IPS-18a (cell line): ENCODE results near the gene RBFA.

Experiments
- H3K27ac ChIP-seq: one replicate; pipeline ENCODE4 v1.5.1; 2013; ENCODE audit warnings: low read length
- H3K27me3 ChIP-seq: one replicate; pipeline ENCODE4 v1.6.1; 2013; ENCODE audit warnings: mild to moderate bottlenecking, low read length; ENCODE audit not compliant: control insufficient read depth, insufficient read depth
- H3K36me3 ChIP-seq: one replicate; pipeline ENCODE4 v1.6.1; 2013; ENCODE audit warnings: low read depth, low read length; ENCODE audit not compliant: control insufficient read depth
- H3K4me1 ChIP-seq: one replicate; pipeline ENCODE4 v1.6.1; 2013; ENCODE audit warnings: low read depth, low read length; ENCODE audit not compliant: control insufficient read depth
- H3K4me3 ChIP-seq: one replicate; pipeline ENCODE4 v1.5.1; 2013; ENCODE audit warnings: low read length
- H3K9ac ChIP-seq: one replicate; pipeline ENCODE4 v1.6.1; 2013; ENCODE audit warnings: mild to moderate bottlenecking, low read length, moderate library complexity
- H3K9me3 ChIP-seq: one replicate; pipeline ENCODE4 v1.6.1; 2013; ENCODE audit warnings: low read depth, low read length; ENCODE audit not compliant: control insufficient read depth

The RBFA gene

GRCh38 chr18:80076379-80076778 is 42.1 kb downstream of the RBFA start:
- peaks cover 3% of the 10 kb centered on the region for H3K9me3 ChIP-seq
- no peaks in the 10 kb centered on the region for H3K4me1 ChIP-seq
- H3K27ac ChIP-seq = no peak overlapping the region
- H3K4me3 ChIP-seq = no peak overlapping the region
- no peaks in the 10 kb centered on the region for H3K27me3 ChIP-seq
- H3K36me3 ChIP-seq = no peaks in the 10 kb centered on the region
- H3K9ac ChIP-seq = no peak overlapping the region

DNA sequence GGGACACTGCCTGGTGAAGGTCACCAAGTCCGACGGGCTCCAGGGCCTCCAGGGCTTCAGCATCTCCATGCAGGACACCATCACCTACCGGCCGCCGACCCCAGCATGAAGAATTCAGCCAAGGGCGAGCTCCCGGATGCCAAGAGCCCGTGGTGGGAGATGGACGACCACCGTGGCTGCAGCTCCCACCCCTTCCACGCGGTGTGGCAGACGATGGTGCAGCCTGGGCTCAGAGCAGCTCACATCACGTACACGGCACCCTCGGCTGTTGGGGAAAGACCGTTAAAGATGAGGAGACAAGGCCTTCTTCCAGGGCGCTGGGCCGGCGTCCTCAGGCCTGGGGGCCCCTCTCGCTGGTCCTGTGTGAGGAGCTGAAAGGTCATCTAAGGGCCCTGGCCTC is 43.6 kb downstream of the RBFA start:
- Histone ChIP-seq H3K9ac (no peak overlapping the region), H3K27ac (no peak overlapping the region), H3K36me3 (no peaks in the 10 kb centered on the region), H3K9me3 (peaks cover 3% of the 10 kb centered on the region), H3K4me3 (no peak overlapping the region), H3K4me1 (no peaks in the 10 kb centered on the region), H3K27me3 (no peaks in the 10 kb centered on the region)
